ENCODE data around the gene ATP1A3. TPM values are rescaled to one million over a fixed set of nuclear protein-coding genes. Genes with fewer than 3 reads are reported as not detected.

The ATP1A3 gene
- total RNA-seq, 1 experiment from 2014 or later = 34.2 TPM

- no peak for TF ChIP-seq ARID4B (CRISPR knock-in tag; IDR thresholded peaks at IDR 0.05; ENCODE audit: borderline replicate concordance)
- TF ChIP-seq MLX (CRISPR knock-in tag; IDR thresholded peaks at IDR 0.05) = no peak
- no peak for TF ChIP-seq E2F1 (CRISPR knock-in tag; IDR thresholded peaks at IDR 0.05)
- no peak for TF ChIP-seq E2F4 (CRISPR knock-in tag; IDR thresholded peaks at IDR 0.05; ENCODE audit: borderline replicate concordance, low read depth)
- no peak for TF ChIP-seq ZNF423 (CRISPR knock-in tag; IDR thresholded peaks at IDR 0.05)
- no peak for TF ChIP-seq SP1 (CRISPR knock-in tag; conservative IDR thresholded peaks at IDR 0.05)
- TF ChIP-seq MYBL2 (CRISPR knock-in tag; IDR thresholded peaks at IDR 0.05) = no peak
- no peak for TF ChIP-seq EMX1 (CRISPR knock-in tag; IDR thresholded peaks at IDR 0.05)
- no peak for TF ChIP-seq ZMAT4 (CRISPR knock-in tag; IDR thresholded peaks at IDR 0.05)
- no peak for TF ChIP-seq ELF4 (CRISPR knock-in tag; IDR thresholded peaks at IDR 0.05; ENCODE audit: low read depth)
- no peak for TF ChIP-seq CBFB (CRISPR knock-in tag; IDR thresholded peaks at IDR 0.05; ENCODE audit: low read depth)
- no peak for TF ChIP-seq IRF1 (CRISPR knock-in tag; IDR thresholded peaks at IDR 0.05)
These were observed 66.4 kb downstream of the ATP1A3 start (continued) for GRCh38 chr19:41927497-41928192.

GRCh38 chr19:41926763-41927496 lies 67.1 kb downstream of the ATP1A3 start:
- Mint-ChIP-seq H3K36me3 (no peaks in the 10 kb centered on the region), H3K4me3 (no peak overlapping the region), H3K27me3 (ENCODE audit: low read depth) (peaks cover 34% of the 10 kb centered on the region), H3K4me1 (peaks cover 31% of the 10 kb centered on the region), H3K9me3 (no peaks in the 10 kb centered on the region), H3K27ac (no peak overlapping the region)
- DNase-seq (ENCODE audit: low spot score) = no peak
- no peak for ATAC-seq
- POLR2A ChIA-PET = interaction anchor here (1.0 kb wide), 1 partner anchor 54 kb away, joined by 3 read pairs; no protein-coding TSS in a partner anchor
- CTCF ChIA-PET = interaction anchor here (1.4 to 1.9 kb wide), 5 partner anchors 10 to 108 kb away, joined by 3 to 12 read pairs (median 5); no protein-coding TSS in a partner anchor
- TF ChIP-seq SP1 (CRISPR knock-in tag; conservative IDR thresholded peaks at IDR 0.05) = no peak
- TF ChIP-seq CREM (CRISPR knock-in tag; IDR thresholded peaks at IDR 0.05) = no peak
- no peak for TF ChIP-seq ZNF425 (CRISPR knock-in tag; conservative IDR thresholded peaks at IDR 0.05)
- TF ChIP-seq ZNF396 (CRISPR knock-in tag; IDR thresholded peaks at IDR 0.05; ENCODE audit: borderline replicate concordance) = no peak
- TF ChIP-seq GTF2I (CRISPR knock-in tag; conservative IDR thresholded peaks at IDR 0.05) = no peak
- no peak for TF ChIP-seq NR1H2 (CRISPR knock-in tag; IDR thresholded peaks at IDR 0.05)
- no peak for TF ChIP-seq ZNF263 (CRISPR knock-in tag; IDR thresholded peaks at IDR 0.05; ENCODE audit: low read depth)
- no peak for TF ChIP-seq ZNF121 (CRISPR knock-in tag; IDR thresholded peaks at IDR 0.05)
- TF ChIP-seq PRRX2 (CRISPR knock-in tag; IDR thresholded peaks at IDR 0.05) = no peak
- no peak for TF ChIP-seq ELF4 (CRISPR knock-in tag; IDR thresholded peaks at IDR 0.05; ENCODE audit: low read depth)
- no peak for TF ChIP-seq ATF2 (CRISPR knock-in tag; IDR thresholded peaks at IDR 0.05; ENCODE audit: borderline replicate concordance, low read depth)
- TF ChIP-seq HMGA2 (CRISPR knock-in tag; IDR thresholded peaks at IDR 0.05) = no peak
- no peak for TF ChIP-seq ZNF423 (CRISPR knock-in tag; IDR thresholded peaks at IDR 0.05)

Data from WTC11 (cell line).